ENCODE measurements around the gene HNRNPA1.

HNRNPA1 gene

GRCh38 chr12:54328595-54329337 lies 48.2 kb downstream of the HNRNPA1 start:
- no peak for TF ChIP-seq GABPA (IDR thresholded peaks at IDR 0.05; ENCODE audit: low read depth)
- TF ChIP-seq CTCF (IDR thresholded peaks at IDR 0.05; ENCODE audit: insufficient read depth, low read length), result no peak
- no peak for TF ChIP-seq REST (IDR thresholded peaks at IDR 0.05; ENCODE audit: insufficient replicate concordance, low read depth)
- no peak for TF ChIP-seq SPI1 (IDR thresholded peaks at IDR 0.05; ENCODE audit: borderline replicate concordance, low read depth)
- no peak for TF ChIP-seq POLR2AphosphoS5 (IDR thresholded peaks at IDR 0.05; ENCODE audit: low read depth)
- no peak overlapping the region for H3K27ac ChIP-seq (replicated peaks)
- H3K4me3 ChIP-seq (replicated peaks; ENCODE audit: insufficient read depth, low read length), result no peak overlapping the region
- no peaks in the 10 kb centered on the region for H3K27me3 ChIP-seq (ENCODE audit: insufficient read depth, poor library complexity, severe bottlenecking)
- no peak for DNase-seq (ENCODE audit: low read depth in 1 of 2, low spot score in 1 of 2)

GRCh38 chr12:54329759-54330158 lies 49.2 kb downstream of the HNRNPA1 start:
- H3K27ac ChIP-seq (replicated peaks), result no peak overlapping the region
- TF ChIP-seq GABPA (IDR thresholded peaks at IDR 0.05; ENCODE audit: low read depth) (no peak), CTCF (IDR thresholded peaks at IDR 0.05; ENCODE audit: insufficient read depth, low read length) (no peak), SPI1 (IDR thresholded peaks at IDR 0.05; ENCODE audit: borderline replicate concordance, low read depth) (no peak), POLR2AphosphoS5 (IDR thresholded peaks at IDR 0.05; ENCODE audit: low read depth) (no peak)
- H3K4me3 ChIP-seq (replicated peaks; ENCODE audit: insufficient read depth, low read length), result no peak overlapping the region
- DNase-seq (ENCODE audit: low read depth in 1 of 2, low spot score in 1 of 2), result no peak
- H3K27me3 ChIP-seq (ENCODE audit: insufficient read depth, poor library complexity, severe bottlenecking), result no peaks in the 10 kb centered on the region

- DNase-seq (ENCODE audit: low read depth in 1 of 2, low spot score in 1 of 2), result no peak
- Histone ChIP-seq H3K27ac (replicated peaks) (no peak overlapping the region), H3K27me3 (ENCODE audit: insufficient read depth, poor library complexity, severe bottlenecking) (no peaks in the 10 kb centered on the region), H3K4me3 (replicated peaks; ENCODE audit: insufficient read depth, low read length) (no peak overlapping the region)
- no peak for TF ChIP-seq CTCF (IDR thresholded peaks at IDR 0.05; ENCODE audit: insufficient read depth, low read length)
- no peak for TF ChIP-seq POLR2AphosphoS5 (IDR thresholded peaks at IDR 0.05; ENCODE audit: low read depth)
- TF ChIP-seq SPI1 (IDR thresholded peaks at IDR 0.05; ENCODE audit: borderline replicate concordance, low read depth), result no peak
- TF ChIP-seq REST (IDR thresholded peaks at IDR 0.05; ENCODE audit: insufficient replicate concordance, low read depth), result no peak
- TF ChIP-seq GABPA (IDR thresholded peaks at IDR 0.05; ENCODE audit: low read depth), result no peak
These were observed 49.9 kb downstream of the HNRNPA1 start for GRCh38 chr12:54330442-54330841.

All from HL-60 (cell line).